Heart right ventricle (tissue), 16 donors: ENCODE results near the gene NAALADL1. TPM values are rescaled to one million over a fixed set of nuclear protein-coding genes. Genes with fewer than 3 reads are reported as not detected.

ENCODE experiments used
- ATAC-seq, 8 donors: fragments of 200-7000 bp; cut with Tn5 transposase; one replicate each; pipeline ENCODE4 v1.9.1; 2020; ENCODE audit warnings: mild to moderate bottlenecking in 8 of 8, moderate library complexity in 8 of 8, moderate number of reproducible peaks in 1 of 8
- DNase-seq, 2 donors: peaks; one replicate each; pipeline ENCODE4 v3.0.0-alpha.2; 2020
- H3K27ac ChIP-seq, 10 donors: fragments of 200-600 bp; sonication (generic) in 2 of 10; one replicate each; pipeline versions ENCODE4 v1.5.0 to v1.8.0; 2020 to 2022; ENCODE audit warnings: mild to moderate bottlenecking in 3 of 10
- H3K27me3 ChIP-seq, 7 donors: fragments of 200-600 bp; one replicate each; pipeline ENCODE4 v1.8.0; 2021 to 2022; ENCODE audit warnings: mild to moderate bottlenecking in 2 of 7
- H3K36me3 ChIP-seq, 9 donors: fragments of 200-600 bp; sonication (generic) in 1 of 9; one replicate each; pipeline versions ENCODE4 v1.5.0 to v1.8.0; 2020 to 2022; ENCODE audit warnings: mild to moderate bottlenecking in 2 of 9
- H3K4me1 ChIP-seq, 9 donors: fragments of 200-600 bp; sonication (generic) in 1 of 9; one replicate each; pipeline versions ENCODE4 v1.5.0 to v1.8.0; 2020 to 2022; ENCODE audit warnings: mild to moderate bottlenecking in 4 of 9
- H3K4me3 ChIP-seq, 10 donors: fragments of 200-600 bp; sonication (generic) in 2 of 10; one replicate each; pipeline versions ENCODE4 v1.5.0 to v1.8.0; 2020 to 2022; ENCODE audit warnings: mild to moderate bottlenecking in 7 of 10, moderate library complexity in 2 of 10
- H3K9me3 ChIP-seq, 11 donors: fragments of 200-600 bp in 10 of 11; sonication (generic) in 2 of 11; one replicate each; pipeline versions ENCODE4 v1.5.0 to v1.8.0; 2013 to 2022; ENCODE audit warnings: mild to moderate bottlenecking in 2 of 11, control low read depth in 1 of 11, moderate library complexity in 1 of 11
- CTCF ChIP-seq, 9 donors: fragments of 200-600 bp; sonication (generic) in 2 of 9; IDR thresholded peaks; one replicate each; pipeline versions ENCODE4 v1.5.0 to v1.8.0; 2021 to 2022; ENCODE audit warnings: antibody characterized with exemption in 9 of 9, mild to moderate bottlenecking in 5 of 9, moderate library complexity in 1 of 9
- WGBS, 2 donors: extraction: QIAGEN DNeasy Blood & Tissue Kit; methylation state at CpG; one replicate each; pipeline ENCODE4 v1.1.7; 2013; ENCODE audit warnings: inconsistent platforms in 1 of 2; 5-methylcytosine and 5-hydroxymethylcytosine counted together
- intact Hi-C, 10 donors: fragments of 100-400 bp; cut with DNase I; formaldehyde crosslinking; loops; one replicate each; pipeline versions ENCODE4 v1.11.1 to v1.14.2; 2022
- polyA plus RNA-seq, 2 donors: library from polyadenylated mRNA; stranded (reverse); fragments of 200-250 nt; gene quantifications; one replicate each; pipeline ENCODE4 v1.2.3, GENCODE V29; 2013
- total RNA-seq, 10 donors: library from RNA; stranded (reverse); fragmentation: NEBNext Ultra II Directional in 3 of 10; extraction: Animal tissue kit (Norgen Biotek cat#: 25700) in 3 of 10; gene quantifications; one replicate each; pipeline versions ENCODE4 v1.2.1 to v1.2.4, GENCODE V29; 2021 to 2023
- donor health status: Arrhythmogenic right ventricular cardiomyopathy.
- donor health status: ischemic (EF 13 %, LVEDD 7.1; RV severe dilation, severe dysfunction).
- donor health status: healthy with polysubstance abuse.
- donor health status: DM: no; HTN: yes; CAD: no.
- donor health status: DM: no; HTN: no; CAD: no.
- donor health status: ischemic (EF 25% LVEDD 6.9; RV normal size, moderate dysfunction).
- donor health status: ischemic (EF 25% LVEDD 5.7; RV mildly dilated, moderate dysfunction).
- donor health status: healthy.
- donor health status: DM: yes; HTN: yes; CAD: no.
- donor health status: Ischemic cardiomyopathy.
- donor health status: ischemic (EF 35%, LVEDD 5.7; RV mildly dilated, moderate dysfunction).
- donor health status: nonischemic (EF 11% LVEDD 7.7; RV severe dilation, severe dysfunction).
- donor health status: DM: yes; HTN: yes; CAD: no.
- donor health status: PGD.
- donor health status: ischemic (EF 29% LVEDD 5.4; RV normal size, mild dysfunction).
- donor health status: nonischemic (EF 23%, LVEDD 6.1; RV moderate dilation, normal function).

NAALADL1 gene
- total and polyA plus RNA-seq, 12 donors: 2.1 to 9.1 (median 3.9) TPM

- H3K27me3 ChIP-seq: no peaks in the 10 kb centered on the region
- H3K4me3 ChIP-seq: no peak overlapping the region
- H3K9me3 ChIP-seq: no peaks in the 10 kb centered on the region
- TF ChIP-seq CTCF (IDR thresholded peaks at IDR 0.05): no peak
- DNase-seq (no peak), ATAC-seq (no peak)
- 86 to 93% methylated on average over 3 of the region's 3 CpGs for WGBS, 2 donors
- intact Hi-C loops: loop anchor here in 2 of 10 donors (10.0 kb wide), 2 partner anchors 164 to 176 kb away; partner anchors contain the start of genes CAPN1 (in 1 of the 2) and CDC42BPG (in 1 of the 2)
- H3K27ac ChIP-seq: no peak overlapping the region
- H3K4me1 ChIP-seq: peaks cover 0 to 13% (median 0%) of the 10 kb centered on the region in 9 donors
- H3K36me3 ChIP-seq: peaks cover 0 to 57% (median 6%) of the 10 kb centered on the region in 9 donors
Observed at GRCh38 chr11:65021003-65021402, 37.4 kb downstream of the NAALADL1 start.

- intact Hi-C loops: loop anchor here in 5 of 10 donors (10.0 kb wide), 4 partner anchors 65 to 175 kb away; partner anchors contain the start of genes CDC42BPG (in 4 of the 5), CAPN1 (in 1 of the 5), CDCA5 (in 1 of the 5) and TM7SF2 (in 1 of the 5)
- H3K4me1 ChIP-seq: peaks cover 4 to 23% (median 9%) of the 10 kb centered on the region in 9 donors
- H3K27me3 ChIP-seq: no peaks in the 10 kb centered on the region
- no peak for DNase-seq
- ATAC-seq: peak in 1 of 8 donors; percentile 10
- TF ChIP-seq CTCF (IDR thresholded peaks at IDR 0.05): no peak
- 84 to 88% methylated on average over 7 of the region's 7 CpGs for WGBS, 2 donors
- H3K36me3 ChIP-seq: peaks cover 0 to 57% (median 6%) of the 10 kb centered on the region in 9 donors
- no peak overlapping the region for H3K4me3 ChIP-seq
- no peak overlapping the region for H3K27ac ChIP-seq
- H3K9me3 ChIP-seq: no peaks in the 10 kb centered on the region
Observed at GRCh38 chr11:65019824-65020223, 38.5 kb downstream of the NAALADL1 start.

GRCh38 chr11:65017937-65018336, 40.4 kb downstream of the NAALADL1 start:
- Histone ChIP-seq H3K36me3 (peaks cover 0 to 56% (median 6%) of the 10 kb centered on the region in 9 donors), H3K9me3 (no peaks in the 10 kb centered on the region), H3K4me1 (peaks cover 11 to 33% (median 17%) of the 10 kb centered on the region in 9 donors), H3K27me3 (no peaks in the 10 kb centered on the region), H3K4me3 (no peak overlapping the region), H3K27ac (no peak overlapping the region)
- intact Hi-C loops: loop anchor here in 4 of 10 donors (10.0 kb wide), 3 partner anchors 67 to 173 kb away; partner anchors contain the start of genes CDC42BPG (in 3 of the 4), CDCA5 (in 1 of the 4), TM7SF2 (in 1 of the 4) and ZFPL1 (in 1 of the 4)
- WGBS, 2 donors: 95 to 97% methylated on average over 6 of the region's 6 CpGs
- ATAC-seq (no peak), DNase-seq (no peak)
- TF ChIP-seq CTCF (IDR thresholded peaks at IDR 0.05): no peak

DNA sequence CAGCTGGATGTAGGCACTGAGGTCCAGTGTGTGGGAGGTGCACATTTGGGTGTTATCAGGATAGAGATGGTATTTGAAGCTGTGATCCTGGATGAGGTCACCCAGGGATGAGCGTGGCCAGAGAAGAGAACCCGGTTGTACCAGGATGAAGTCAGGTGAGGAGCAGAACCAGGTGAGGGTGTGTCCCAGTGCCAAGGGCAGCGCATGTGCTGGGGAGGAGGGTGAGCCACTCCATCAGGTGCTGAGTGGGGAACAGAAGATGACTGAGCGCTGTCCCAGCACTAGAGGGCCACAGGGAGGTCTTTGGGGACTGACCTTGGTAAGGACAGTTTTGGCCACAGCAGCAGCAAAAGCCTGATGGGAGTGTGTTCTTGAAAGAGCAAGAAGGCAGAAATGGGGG, 41.6 kb downstream of the NAALADL1 start:
- ATAC-seq (no peak), DNase-seq (no peak)
- WGBS, 2 donors: 80 to 85% methylated on average over 4 of the region's 4 CpGs
- H3K4me3 ChIP-seq: no peak overlapping the region
- H3K27me3 ChIP-seq: no peaks in the 10 kb centered on the region
- H3K27ac ChIP-seq: no peak overlapping the region
- peaks cover 11 to 34% (median 20%) of the 10 kb centered on the region in 9 donors for H3K4me1 ChIP-seq
- no peaks in the 10 kb centered on the region for H3K9me3 ChIP-seq
- intact Hi-C loops: loop anchor here in 4 of 10 donors (10.0 kb wide), 3 partner anchors 68 to 172 kb away; partner anchors contain the start of genes CDC42BPG (in 3 of the 4), CDCA5 (in 1 of the 4), TM7SF2 (in 1 of the 4) and ZFPL1 (in 1 of the 4)
- no peak for TF ChIP-seq CTCF (IDR thresholded peaks at IDR 0.05)
- peaks cover 0 to 44% (median 6%) of the 10 kb centered on the region in 9 donors for H3K36me3 ChIP-seq
